Stimulated activated CD8-positive, alpha-beta memory T cell treated with anti-CD3 and anti-CD28 coated beads, Interleukin-4, amount 100 ng/mL, for 48 hours (primary cell): ENCODE data around the gene DLX4.

ENCODE experiments used
- DNase-seq: peaks from one replicate; pipeline ENCODE4 v3.0.0-alpha.2; 2020

Gene DLX4

DNA sequence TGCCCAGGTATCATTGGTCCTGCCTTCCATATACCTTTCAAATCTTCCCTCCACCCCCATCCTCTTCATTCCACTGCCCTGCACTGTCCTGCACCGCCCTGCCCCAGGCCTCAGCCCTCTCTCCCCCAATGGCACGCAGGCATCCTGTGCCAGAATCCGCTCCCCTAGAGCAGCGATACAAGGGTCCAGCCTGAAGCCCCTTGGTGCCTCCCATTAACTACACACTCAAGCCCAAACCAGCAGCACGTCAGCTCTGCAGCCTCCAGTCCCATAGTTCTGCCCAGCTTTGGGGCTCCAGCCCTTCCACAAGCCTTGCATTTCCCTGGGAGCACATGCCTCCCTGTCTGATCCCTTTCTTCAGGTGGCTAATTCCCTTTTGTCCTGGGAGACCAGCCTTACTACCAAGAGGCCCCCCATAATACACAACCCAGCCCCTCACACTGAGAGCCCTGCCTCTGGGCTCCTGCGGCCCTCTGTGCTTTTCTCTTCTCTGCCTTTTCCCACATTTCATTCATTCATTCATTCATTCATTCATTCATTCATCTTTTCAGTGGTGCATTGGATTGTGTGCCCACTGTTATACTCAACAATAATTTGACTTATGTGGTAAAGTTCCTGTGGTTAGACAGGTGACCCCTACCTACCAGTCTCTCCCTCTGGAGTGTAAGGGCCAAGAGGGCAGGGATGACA, 52.8 kb downstream of the DLX4 start:
- no peak for DNase-seq

DNA sequence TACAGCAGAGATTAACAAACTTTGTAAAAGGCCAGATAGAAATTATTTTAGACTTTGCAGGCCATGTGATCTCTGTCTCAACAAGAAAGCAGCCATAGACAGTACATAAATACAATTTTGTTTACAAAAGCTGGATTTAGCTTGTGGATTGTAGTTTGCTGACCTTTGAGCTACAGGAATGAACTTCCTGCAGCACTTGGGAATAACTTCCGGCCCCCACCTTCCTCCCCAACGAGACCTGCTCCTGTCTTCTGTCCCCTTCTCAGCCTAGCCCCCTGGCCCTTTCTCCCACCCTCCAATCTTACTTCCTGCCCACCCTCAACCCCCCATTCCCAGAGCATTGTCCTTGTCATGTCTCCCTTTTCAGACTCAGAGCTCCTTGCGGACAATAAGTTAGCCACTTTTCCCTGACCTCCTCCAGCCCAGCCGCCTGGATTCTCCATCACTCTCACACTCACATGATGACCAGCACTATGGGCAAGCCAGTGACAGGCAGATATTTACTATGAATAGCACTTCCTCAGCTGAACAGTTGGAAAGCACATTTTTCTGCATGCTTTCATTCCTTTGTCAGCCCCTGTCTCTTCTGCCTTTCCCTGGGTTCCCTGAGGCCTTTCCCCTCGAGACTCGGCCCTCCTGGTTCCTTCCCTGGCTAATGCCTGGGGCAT, 53.6 kb downstream of the DLX4 start:
- DNase-seq = no peak

DNA sequence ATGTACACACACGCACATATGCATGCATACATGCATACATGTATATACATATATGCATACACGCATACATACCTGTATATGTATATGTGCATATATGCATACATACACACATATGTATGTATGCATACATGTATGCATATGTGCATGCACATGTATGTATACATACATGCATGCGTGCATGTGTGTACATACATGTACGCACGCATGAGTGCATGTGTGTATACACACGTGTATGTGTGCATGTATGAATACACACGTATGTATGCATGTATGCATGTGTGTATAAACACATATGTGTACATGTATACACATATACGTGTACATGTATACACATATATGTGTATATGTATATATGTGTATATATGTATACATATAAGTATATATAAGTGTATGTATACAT, 54.5 kb downstream of the DLX4 start:
- no peak for DNase-seq
